CD14-positive monocyte (primary cell): ENCODE measurements around the gene MCF2L. TPM values are rescaled to one million over a fixed set of nuclear protein-coding genes. Genes with fewer than 3 reads are reported as not detected.

Experiments
- DNase-seq, 3 donors: peaks; one replicate each; pipeline ENCODE4 v3.0.0-alpha.2; 2011 to 2022
- H2AFZ ChIP-seq: 2 replicates; pipeline ENCODE4 v1.6.0; 2012; ENCODE audit warnings: mild to moderate bottlenecking, low read depth, low read length, inconsistent platforms; ENCODE audit not compliant: insufficient read depth, poor library complexity, severe bottlenecking
- H3K27ac ChIP-seq, 2 donors: 1 replicate in 1 of 2; 2 replicates in 1 of 2; pipeline ENCODE4 v1.5.1; 2012 to 2013; ENCODE audit warnings: low read length in 2 of 2, control low read depth in 1 of 2, inconsistent platforms in 1 of 2, low read depth in 1 of 2, mild to moderate bottlenecking in 1 of 2
- H3K27me3 ChIP-seq, 2 donors: one replicate each; pipeline versions ENCODE4 v1.6.0 to v1.6.1; 2011 to 2013; ENCODE audit warnings: low read length in 2 of 2; ENCODE audit not compliant: control insufficient read depth in 2 of 2, insufficient read depth in 2 of 2
- H3K36me3 ChIP-seq, 2 donors: replicated peaks in 1 of 2; 1 replicate in 1 of 2; 2 replicates in 1 of 2; pipeline versions ENCODE4 v1.5.1 to v1.6.1; 2012 to 2013; ENCODE audit warnings: low read length in 2 of 2, control low read depth in 1 of 2, inconsistent platforms in 1 of 2, mild to moderate bottlenecking in 1 of 2; ENCODE audit not compliant: insufficient read depth in 2 of 2, control insufficient read depth in 1 of 2
- H3K4me1 ChIP-seq, 2 donors: 1 replicate in 1 of 2; 2 replicates in 1 of 2; pipeline versions ENCODE4 v1.5.1 to v1.6.1; 2012 to 2013; ENCODE audit warnings: low read length in 2 of 2, control low read depth in 1 of 2, inconsistent platforms in 1 of 2, mild to moderate bottlenecking in 1 of 2, moderate library complexity in 1 of 2; ENCODE audit not compliant: insufficient read depth in 2 of 2, control insufficient read depth in 1 of 2
- H3K4me2 ChIP-seq: replicated peaks from 2 replicates; pipeline ENCODE3; 2012; ENCODE audit warnings: low read length, moderate library complexity, mild to moderate bottlenecking; ENCODE audit not compliant: poor library complexity, severe bottlenecking; ENCODE audit errors: extremely low read depth
- H3K4me3 ChIP-seq, 3 experiments: fragments of 200-600 bp in 1 of 3; sonication (generic) in 1 of 3; replicated peaks in 1 of 3; 1 replicate in 2 of 3; 2 replicates in 1 of 3; pipeline ENCODE4 v1.5.1; 2011 to 2013; ENCODE audit warnings: low read length in 3 of 3, mild to moderate bottlenecking in 3 of 3, control low read depth in 2 of 3, low read depth in 2 of 3, inconsistent platforms in 1 of 3, moderate library complexity in 1 of 3
- H3K79me2 ChIP-seq: 2 replicates; pipeline ENCODE4 v1.6.0; 2012; ENCODE audit warnings: mild to moderate bottlenecking, control low read depth, inconsistent platforms, low read length, moderate library complexity; ENCODE audit not compliant: insufficient read depth
- H3K9ac ChIP-seq: 2 replicates; pipeline ENCODE4 v1.6.0; 2017; ENCODE audit warnings: low read length, mild to moderate bottlenecking; ENCODE audit not compliant: insufficient read depth, poor library complexity, severe bottlenecking
- H3K9me3 ChIP-seq, 2 donors: replicated peaks in 1 of 2; 1 replicate in 1 of 2; 2 replicates in 1 of 2; pipeline versions ENCODE4 v1.5.1 to v1.6.1; 2012 to 2013; ENCODE audit warnings: low read length in 2 of 2, control low read depth in 1 of 2; ENCODE audit not compliant: control insufficient read depth in 1 of 2, insufficient read depth in 1 of 2
- H4K20me1 ChIP-seq: 2 replicates; pipeline ENCODE4 v1.6.0; 2012; ENCODE audit warnings: mild to moderate bottlenecking, low read length, control low read depth, moderate library complexity; ENCODE audit not compliant: insufficient read depth
- H3K27ac Mint-ChIP-seq, 7 donors: one replicate each; pipeline ENCODE4 v1.8.0; 2020; ENCODE audit warnings: mild to moderate bottlenecking in 7 of 7, mixed read lengths in 7 of 7, moderate library complexity in 6 of 7, inconsistent platforms in 2 of 7
- H3K27me3 Mint-ChIP-seq, 3 donors: one replicate each; pipeline ENCODE4 v1.8.0; 2021 to 2022; ENCODE audit warnings: low read depth in 3 of 3, mild to moderate bottlenecking in 3 of 3, mixed read lengths in 3 of 3, moderate library complexity in 3 of 3, inconsistent platforms in 1 of 3
- H3K36me3 Mint-ChIP-seq, 2 donors: one replicate each; pipeline ENCODE4 v1.8.0; 2020; ENCODE audit warnings: mixed read lengths in 2 of 2, inconsistent platforms in 1 of 2, mild to moderate bottlenecking in 1 of 2
- H3K4me1 Mint-ChIP-seq: one replicate; pipeline ENCODE4 v1.8.0; 2020; ENCODE audit warnings: mild to moderate bottlenecking, mixed read lengths
- H3K4me3 Mint-ChIP-seq, 2 donors: one replicate each; pipeline ENCODE4 v1.8.0; 2020; ENCODE audit warnings: mild to moderate bottlenecking in 2 of 2, mixed read lengths in 2 of 2, moderate library complexity in 1 of 2
- H3K9me3 Mint-ChIP-seq, 7 donors: one replicate each; pipeline ENCODE4 v1.8.0; 2020 to 2022; ENCODE audit warnings: mixed read lengths in 7 of 7, mild to moderate bottlenecking in 6 of 7, moderate library complexity in 6 of 7, inconsistent platforms in 2 of 7
- WGBS: methylation state at CpG from one replicate; pipeline ENCODE4 v1.1.5; 2013; ENCODE audit warnings: missing lambda C conversion rate; ENCODE audit not compliant: insufficient coverage; 5-methylcytosine and 5-hydroxymethylcytosine counted together
- intact Hi-C, 2 donors: fragments of 100-400 bp; cut with micrococcal nuclease; formaldehyde crosslinking; loops; one replicate each; pipeline versions ENCODE4 v1.15.0 to v1.15.1; 2023
- polyA plus RNA-seq, 3 donors: library from polyadenylated mRNA; depleted of rRNA in 1 of 3; unstranded in 2 of 3; stranded (reverse) in 1 of 3; fragments of 300-500 nt in 2 of 3; fragments of >200 nt in 1 of 3; fragmentation: Illumina TruSeq in 2 of 3; gene quantifications; 1 replicate in 2 of 3; 2 replicates in 1 of 3; pipeline ENCODE4 v1.2.3, GENCODE V29; 2012 to 2021
- TF ChIP-seq, protein P1 (sequence below): fragments of 200-600 bp; IDR thresholded peaks from one replicate; pipeline ENCODE4 v1.8.0; 2022; ENCODE audit warnings: antibody characterized with exemption, mild to moderate bottlenecking

Gene MCF2L
- polyA plus RNA-seq, 3 donors, result not detected

DNA sequence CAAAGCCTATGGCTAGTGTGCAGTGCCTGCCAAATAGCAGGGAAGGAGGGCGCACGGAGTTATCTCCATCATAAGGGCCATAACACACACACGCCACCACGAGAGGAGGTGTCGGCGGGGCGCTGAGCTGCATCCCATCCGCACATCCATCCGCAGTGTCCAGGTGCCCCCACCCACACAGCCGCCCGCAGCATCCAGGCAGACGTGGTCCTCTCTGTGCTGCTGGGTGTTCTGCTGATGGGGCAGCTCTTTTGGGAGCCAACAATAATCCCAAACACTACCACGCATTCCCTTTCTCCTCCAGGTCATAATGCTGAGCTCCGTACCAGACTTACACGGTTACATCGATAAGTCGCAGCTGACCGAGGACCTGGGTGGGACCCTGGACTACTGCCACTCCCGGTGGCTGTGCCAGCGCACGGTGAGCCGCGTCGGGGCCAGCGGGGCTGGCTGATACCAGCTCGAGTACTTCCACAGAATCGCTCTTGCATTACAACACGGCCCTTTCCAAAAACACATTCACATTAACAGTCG lies 95.1 kb downstream of the MCF2L start:
- H3K27ac ChIP-seq, result no peak overlapping the region
- Mint-ChIP-seq H3K27me3 (peaks cover 0 to 2% (median 0%) of the 10 kb centered on the region in 3 donors), H3K4me1 (no peaks in the 10 kb centered on the region), H3K9me3 (peaks cover 0 to 3% (median 0%) of the 10 kb centered on the region in 7 donors), H3K36me3 (no peaks in the 10 kb centered on the region), H3K27ac (no peak overlapping the region), H3K4me3 (no peak overlapping the region)
- H3K27me3 ChIP-seq, result no peaks in the 10 kb centered on the region
- 95% methylated on average over 18 of the region's 29 CpGs for WGBS
- H3K79me2 ChIP-seq, result no peaks in the 10 kb centered on the region
- H3K36me3 ChIP-seq, result no peaks in the 10 kb centered on the region
- DNase-seq, result no peak
- no peaks in the 10 kb centered on the region for H3K9me3 ChIP-seq
- no peak overlapping the region for H3K4me2 ChIP-seq
- H4K20me1 ChIP-seq, result no peaks in the 10 kb centered on the region
- intact Hi-C loops, result no loop called here
- TF ChIP-seq, protein P1, sequence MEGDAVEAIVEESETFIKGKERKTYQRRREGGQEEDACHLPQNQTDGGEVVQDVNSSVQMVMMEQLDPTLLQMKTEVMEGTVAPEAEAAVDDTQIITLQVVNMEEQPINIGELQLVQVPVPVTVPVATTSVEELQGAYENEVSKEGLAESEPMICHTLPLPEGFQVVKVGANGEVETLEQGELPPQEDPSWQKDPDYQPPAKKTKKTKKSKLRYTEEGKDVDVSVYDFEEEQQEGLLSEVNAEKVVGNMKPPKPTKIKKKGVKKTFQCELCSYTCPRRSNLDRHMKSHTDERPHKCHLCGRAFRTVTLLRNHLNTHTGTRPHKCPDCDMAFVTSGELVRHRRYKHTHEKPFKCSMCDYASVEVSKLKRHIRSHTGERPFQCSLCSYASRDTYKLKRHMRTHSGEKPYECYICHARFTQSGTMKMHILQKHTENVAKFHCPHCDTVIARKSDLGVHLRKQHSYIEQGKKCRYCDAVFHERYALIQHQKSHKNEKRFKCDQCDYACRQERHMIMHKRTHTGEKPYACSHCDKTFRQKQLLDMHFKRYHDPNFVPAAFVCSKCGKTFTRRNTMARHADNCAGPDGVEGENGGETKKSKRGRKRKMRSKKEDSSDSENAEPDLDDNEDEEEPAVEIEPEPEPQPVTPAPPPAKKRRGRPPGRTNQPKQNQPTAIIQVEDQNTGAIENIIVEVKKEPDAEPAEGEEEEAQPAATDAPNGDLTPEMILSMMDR, result no peak
- H3K4me3 ChIP-seq, result no peak overlapping the region
- H2AFZ ChIP-seq, result no peak overlapping the region
- no peak overlapping the region for H3K9ac ChIP-seq
- no peaks in the 10 kb centered on the region for H3K4me1 ChIP-seq

DNA sequence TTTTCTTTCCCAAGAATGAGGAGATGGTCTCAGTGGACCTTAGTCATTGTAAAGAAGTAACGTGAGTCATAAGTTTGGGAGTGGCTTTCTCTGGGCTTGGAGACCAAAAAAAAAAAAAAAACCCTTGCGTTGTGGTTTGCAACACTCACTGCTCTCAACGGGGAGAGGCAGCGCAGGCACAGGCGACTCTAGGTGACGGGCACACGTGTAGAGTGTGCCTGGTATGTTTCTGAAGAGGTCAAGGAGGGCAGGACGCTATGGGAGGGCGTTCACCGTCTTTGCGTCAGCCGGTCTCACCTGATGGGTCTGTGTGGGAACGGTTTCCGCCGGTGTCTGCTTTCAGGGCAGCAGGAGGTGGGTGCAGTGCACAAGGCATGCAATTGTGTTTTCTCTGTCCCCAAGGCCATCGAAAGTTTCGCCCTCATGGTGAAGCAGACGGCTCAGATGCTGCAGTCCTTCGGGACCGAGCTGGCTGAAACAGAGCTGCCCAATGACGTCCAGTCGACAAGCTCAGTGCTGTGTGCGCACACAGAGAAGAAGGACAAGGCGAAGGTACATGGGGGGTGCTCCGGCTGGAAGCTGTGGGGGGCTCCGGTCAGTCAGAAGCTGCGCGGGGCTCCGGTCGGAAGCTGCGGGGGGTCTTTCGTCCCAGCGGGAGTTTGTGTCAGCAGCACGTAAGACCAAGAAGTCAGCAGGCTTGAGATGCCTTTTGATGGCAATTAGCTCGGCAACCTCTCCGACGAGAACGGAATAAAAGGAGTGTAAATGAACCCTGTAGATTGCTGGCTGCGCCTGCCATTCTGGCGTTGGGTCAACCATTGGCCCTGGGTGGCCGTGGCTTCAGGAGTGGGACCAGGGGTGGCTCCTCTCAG lies 95.8 kb downstream of the MCF2L start:
- H3K4me1 Mint-ChIP-seq, result no peaks in the 10 kb centered on the region
- WGBS, result 93% methylated on average over 41 of the region's 41 CpGs
- H3K36me3 Mint-ChIP-seq, result no peaks in the 10 kb centered on the region
- H3K9me3 ChIP-seq, result no peaks in the 10 kb centered on the region
- TF ChIP-seq, protein P1, result no peak
- no peak overlapping the region for H2AFZ ChIP-seq
- no peak overlapping the region for H3K27ac Mint-ChIP-seq
- DNase-seq, result no peak
- H4K20me1 ChIP-seq, result no peaks in the 10 kb centered on the region
- no peaks in the 10 kb centered on the region for H3K27me3 ChIP-seq
- H3K4me2 ChIP-seq, result no peak overlapping the region
- H3K27me3 Mint-ChIP-seq, result peaks cover 0 to 2% (median 0%) of the 10 kb centered on the region in 3 donors
- H3K79me2 ChIP-seq, result no peaks in the 10 kb centered on the region
- H3K9me3 Mint-ChIP-seq, result peaks cover 0 to 3% (median 0%) of the 10 kb centered on the region in 7 donors
- no peaks in the 10 kb centered on the region for H3K36me3 ChIP-seq
- no peak overlapping the region for H3K27ac ChIP-seq
- intact Hi-C loops, result no loop called here
- H3K4me3 ChIP-seq, result no peak overlapping the region
- H3K9ac ChIP-seq, result no peak overlapping the region
- H3K4me1 ChIP-seq, result no peaks in the 10 kb centered on the region
- no peak overlapping the region for H3K4me3 Mint-ChIP-seq
